KBM-7 (cell line): ENCODE measurements around the gene TMEM200B.
"Not testable (repeated sequence)": the region's sequence is repeated elsewhere in the genome, so short reads cannot be mapped to it uniquely, and the experiment has no call there.

Experiments used
- DNase-seq: peaks from one replicate; pipeline ENCODE4 v3.0.0-alpha.2; 2015
- in situ Hi-C: fragments of 300-500 bp; cut with MboI; formaldehyde crosslinking; loops from 2 replicates; pipeline ENCODE4 v1.14.3; 2020; ENCODE audit warnings: low sequenced_read_pairs, low pct_unique_long_range_greater_than_20kb, mixed read lengths

Gene TMEM200B

GRCh38 chr1:29117381-29117780, 6.3 kb downstream of the TMEM200B start:
- in situ Hi-C loops, result no loop called here
- no peak for DNase-seq

- no peak for DNase-seq
- in situ Hi-C loops, result no loop called here
Observed at GRCh38 chr1:29114654-29115053, 9.0 kb downstream of the TMEM200B start.

- DNase-seq, result no peak
- in situ Hi-C loops, result no loop called here
Observed at GRCh38 chr1:29113413-29114117, 10.1 kb downstream of the TMEM200B start.

- in situ Hi-C loops, result no loop called here
- DNase-seq, result no peak
Observed at GRCh38 chr1:29112705-29113412, 10.8 kb downstream of the TMEM200B start.

- DNase-seq, in situ Hi-C loops: not testable (repeated sequence)
Observed at GRCh38 chr1:29108041-29108440, 15.7 kb downstream of the TMEM200B start.

- no peak for DNase-seq
- in situ Hi-C loops, result no loop called here
Observed at GRCh38 chr1:29105822-29106221, 17.9 kb downstream of the TMEM200B start.

GRCh38 chr1:29100487-29100886, 23.2 kb downstream of the TMEM200B start:
- in situ Hi-C loops, result no loop called here
- DNase-seq, result no peak

GRCh38 chr1:29099286-29099685, 24.4 kb downstream of the TMEM200B start:
- in situ Hi-C loops, result no loop called here
- DNase-seq, result no peak

- no peak for DNase-seq
- in situ Hi-C loops, result no loop called here
Observed at GRCh38 chr1:29096231-29096886, 27.3 kb downstream of the TMEM200B start.

GRCh38 chr1:29094954-29095353, 28.7 kb downstream of the TMEM200B start:
- DNase-seq, result no peak
- in situ Hi-C loops, result no loop called here

- in situ Hi-C loops, result no loop called here
- no peak for DNase-seq
Observed at GRCh38 chr1:29094433-29094832, 29.3 kb downstream of the TMEM200B start.

GRCh38 chr1:29092704-29093103, 31.0 kb downstream of the TMEM200B start:
- in situ Hi-C loops, DNase-seq: not testable (repeated sequence)

GRCh38 chr1:29090937-29091618, 32.6 kb downstream of the TMEM200B start:
- no peak for DNase-seq
- in situ Hi-C loops, result no loop called here

- DNase-seq, result no peak
- in situ Hi-C loops, result no loop called here
Observed at GRCh38 chr1:29084196-29084521, 39.5 kb downstream of the TMEM200B start.

GRCh38 chr1:29083317-29084195, 40.1 kb downstream of the TMEM200B start:
- DNase-seq, result no peak
- in situ Hi-C loops, result no loop called here

GRCh38 chr1:29082519-29082918, 41.2 kb downstream of the TMEM200B start:
- in situ Hi-C loops, result no loop called here
- DNase-seq, result no peak

- in situ Hi-C loops, result no loop called here
- DNase-seq, result no peak
Observed at GRCh38 chr1:29081201-29081600, 42.5 kb downstream of the TMEM200B start.

GRCh38 chr1:29079916-29080629, 43.6 kb downstream of the TMEM200B start:
- DNase-seq, in situ Hi-C loops: not testable (repeated sequence)
